ENCODE results near the gene GLTP.

- TF ChIP-seq CTCF (IDR thresholded peaks at IDR 0.05) (no peak), POLR2A (IDR thresholded peaks at IDR 0.05) (no peak)
Measured at GRCh38 chr12:109921982-109922381, 41.6 kb upstream of the GLTP start.
